TTC549 (cell line): Measurements from ENCODE around the gene ATXN2.

ENCODE experiments used
- FAIRE-seq: peaks from 2 replicates; lab custom pipeline; 2012; peaks lifted over from hg19 to GRCh38; lab: Jason Lieb, UNC

The ATXN2 gene

DNA sequence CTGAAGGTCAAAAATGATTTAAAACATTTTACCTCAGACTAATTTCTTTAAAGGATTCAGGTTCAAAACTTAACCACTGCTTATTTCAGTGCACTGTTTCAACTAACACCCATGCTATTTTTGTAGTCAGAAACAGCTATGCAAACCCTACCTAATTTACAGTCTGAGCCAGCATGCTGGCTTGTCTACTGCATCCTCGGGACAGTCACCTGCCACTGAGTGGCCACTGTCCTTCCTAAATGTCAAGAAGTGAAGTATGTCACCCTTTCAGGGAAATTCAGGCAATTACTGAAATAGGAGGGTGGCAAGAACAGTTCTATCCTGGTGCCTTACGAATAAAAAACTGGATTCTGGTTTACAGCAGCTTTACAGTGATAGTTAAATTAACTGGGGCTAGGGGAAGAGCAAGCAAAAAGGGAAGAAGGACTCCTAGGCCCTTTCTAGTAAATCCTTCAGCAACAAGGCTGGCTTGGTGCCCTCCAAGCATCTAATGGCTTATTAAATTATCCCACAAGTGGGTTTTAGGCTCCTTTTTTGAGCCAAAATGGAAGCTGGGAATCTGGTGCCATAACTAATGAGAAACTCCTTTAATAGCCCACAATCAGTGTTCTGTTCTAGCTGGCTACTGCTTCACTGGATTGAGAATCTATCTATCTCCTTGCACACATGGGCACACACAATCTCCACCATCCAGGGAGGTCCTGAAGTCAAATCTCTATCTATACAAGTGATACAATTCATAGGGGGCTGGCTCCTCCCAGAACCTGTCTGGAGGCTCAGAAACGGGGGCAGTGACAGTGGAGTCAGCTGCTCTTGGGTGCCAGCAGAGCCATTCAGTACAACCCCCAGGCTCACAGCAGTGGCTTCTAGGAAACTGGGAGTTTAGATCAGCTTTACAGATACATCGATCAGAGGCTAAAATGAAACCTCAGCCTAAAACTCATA lies 150.0 kb downstream of the ATXN2 start:
- no peak for FAIRE-seq

DNA sequence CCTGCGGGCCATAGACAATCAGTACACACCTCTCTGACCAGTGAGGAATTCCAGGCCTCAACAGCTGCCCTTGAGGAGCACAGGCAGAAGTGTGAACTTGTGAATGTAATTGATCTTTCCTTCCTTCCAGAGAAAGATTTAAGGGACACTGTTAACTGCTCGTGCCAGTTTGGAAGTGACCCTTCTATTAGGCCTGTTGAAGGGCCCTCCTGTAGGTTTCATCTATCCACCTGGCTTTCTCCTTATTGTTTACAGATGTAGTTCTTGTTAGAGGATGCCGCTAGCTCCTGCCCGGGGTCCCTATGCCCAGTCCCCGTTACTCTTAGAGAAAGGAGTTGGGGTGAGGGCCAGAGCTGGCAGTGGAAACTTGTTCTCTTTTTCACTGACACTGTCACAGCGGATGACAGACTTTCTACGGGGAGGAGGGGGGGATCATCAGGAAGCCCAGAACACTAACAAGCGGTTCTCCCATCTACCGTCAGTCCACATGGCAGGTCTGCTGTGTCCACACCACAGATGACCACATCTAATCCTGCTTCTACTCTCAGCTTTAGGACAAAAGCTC lies 150.8 kb downstream of the ATXN2 start:
- FAIRE-seq: no peak

DNA sequence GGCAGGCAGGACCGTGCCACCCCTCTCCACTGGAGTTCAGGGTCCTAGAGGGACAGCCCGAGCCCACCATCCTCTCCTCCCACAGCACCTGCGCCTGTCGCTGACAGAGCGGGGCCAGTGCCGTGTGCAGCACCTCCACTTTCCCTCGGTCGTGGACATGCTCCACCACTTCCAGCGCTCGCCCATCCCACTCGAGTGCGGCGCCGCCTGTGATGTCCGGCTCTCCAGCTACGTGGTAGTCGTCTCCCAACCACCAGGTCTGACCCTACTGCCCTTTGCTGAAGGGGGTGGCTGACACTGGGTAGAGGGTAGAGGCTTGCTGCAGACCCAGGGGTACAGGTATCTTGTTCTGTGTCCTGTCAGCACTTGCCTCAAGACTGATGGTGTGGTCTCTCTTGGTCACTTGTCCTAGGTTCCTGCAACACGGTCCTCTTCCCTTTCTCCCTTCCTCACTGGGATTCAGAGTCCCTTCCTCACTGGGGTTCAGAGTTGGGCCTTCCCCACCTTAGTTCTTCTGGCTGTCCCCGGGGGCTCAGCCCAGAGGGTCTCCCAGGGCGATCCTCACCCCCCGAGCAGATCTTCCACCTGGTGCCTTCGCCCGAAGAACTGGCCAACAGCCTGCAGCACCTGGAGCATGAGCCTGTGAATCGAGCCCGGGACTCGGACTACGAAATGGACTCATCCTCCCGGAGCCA lies 151.4 kb downstream of the ATXN2 start:
- no peak for FAIRE-seq

- no peak for FAIRE-seq
Observed at GRCh38 chr12:111446631-111447570, 152.2 kb downstream of the ATXN2 start.

DNA sequence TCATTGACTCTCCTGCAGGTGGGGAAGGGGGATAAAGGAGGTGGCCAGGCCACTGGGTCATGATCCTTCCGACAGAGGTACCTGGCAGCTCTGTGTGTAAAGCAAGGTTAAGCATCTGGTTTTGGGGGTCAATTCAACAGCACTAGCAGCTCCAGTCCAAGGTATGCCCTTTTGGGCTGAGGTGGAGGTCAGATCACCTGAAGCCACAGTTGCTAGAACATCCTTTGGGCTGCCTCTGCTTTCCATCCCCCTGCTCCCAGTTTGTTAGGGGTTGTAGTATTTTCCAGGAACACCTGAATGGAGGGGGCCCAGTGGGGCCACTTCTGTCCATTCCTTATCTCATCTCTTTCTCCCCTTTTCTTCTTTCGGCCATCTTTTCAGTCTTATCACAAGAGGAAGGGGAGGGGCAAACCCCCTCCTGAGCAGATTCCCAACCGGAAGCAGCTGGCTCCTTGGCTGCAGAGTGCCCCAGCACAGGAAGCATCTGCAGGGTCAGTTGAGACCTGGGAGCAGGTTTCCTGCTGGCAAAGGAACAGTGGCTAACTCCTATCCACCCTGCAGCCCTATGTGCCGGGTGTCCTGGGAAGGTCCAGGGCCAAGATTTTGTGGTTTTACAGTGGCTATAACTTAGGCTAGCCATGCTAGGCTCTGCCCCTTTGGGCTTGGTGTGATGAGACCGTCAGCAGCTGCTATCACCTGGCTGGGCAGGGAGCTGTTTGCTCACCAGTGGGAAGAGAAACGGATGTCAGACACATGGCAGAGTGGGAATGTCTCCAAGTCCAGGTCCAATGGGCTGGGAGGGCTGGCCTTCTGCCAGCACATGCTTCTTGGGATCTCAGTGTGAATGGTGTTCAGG lies 153.2 kb downstream of the ATXN2 start:
- no peak for FAIRE-seq

DNA sequence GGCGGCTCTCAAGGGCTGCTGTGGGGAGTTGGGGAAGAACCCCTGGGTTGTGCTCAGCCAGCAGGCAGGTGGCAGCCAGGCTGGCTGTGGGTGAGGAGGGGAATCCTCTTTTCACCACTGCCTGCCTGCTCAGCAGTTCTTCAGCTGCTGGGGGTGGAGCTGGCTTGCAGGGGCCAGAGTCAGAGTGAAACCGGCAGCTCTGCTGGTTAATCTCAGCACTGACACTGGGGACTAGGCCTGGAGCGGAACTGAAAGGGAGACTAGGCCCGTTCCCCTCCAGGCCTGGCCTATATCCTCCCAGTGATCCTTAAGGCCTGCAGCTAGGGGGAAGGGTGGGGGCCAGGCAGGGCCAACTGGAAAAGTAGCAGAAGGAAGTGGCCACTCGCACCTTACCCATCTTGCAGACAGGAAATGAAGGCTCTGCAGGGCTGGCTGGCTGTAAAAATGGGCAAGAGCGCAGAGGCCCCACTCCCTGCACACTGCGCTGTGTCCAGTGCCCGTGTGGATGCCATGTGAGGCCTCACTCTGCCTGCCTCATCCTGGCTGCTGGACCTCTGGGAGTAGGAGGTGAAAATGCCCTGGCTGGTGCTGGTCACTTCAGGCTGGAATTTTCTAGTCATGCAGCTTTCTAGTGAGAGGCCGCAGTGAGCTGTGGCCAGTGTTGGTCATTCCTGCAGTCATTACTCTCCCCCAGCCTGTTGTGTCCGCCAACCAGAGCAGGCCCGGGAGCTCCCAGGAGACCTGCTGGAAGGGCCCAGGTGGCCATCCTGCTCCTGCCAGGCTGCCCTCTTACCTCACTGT lies 154.0 kb downstream of the ATXN2 start:
- no peak for FAIRE-seq

DNA sequence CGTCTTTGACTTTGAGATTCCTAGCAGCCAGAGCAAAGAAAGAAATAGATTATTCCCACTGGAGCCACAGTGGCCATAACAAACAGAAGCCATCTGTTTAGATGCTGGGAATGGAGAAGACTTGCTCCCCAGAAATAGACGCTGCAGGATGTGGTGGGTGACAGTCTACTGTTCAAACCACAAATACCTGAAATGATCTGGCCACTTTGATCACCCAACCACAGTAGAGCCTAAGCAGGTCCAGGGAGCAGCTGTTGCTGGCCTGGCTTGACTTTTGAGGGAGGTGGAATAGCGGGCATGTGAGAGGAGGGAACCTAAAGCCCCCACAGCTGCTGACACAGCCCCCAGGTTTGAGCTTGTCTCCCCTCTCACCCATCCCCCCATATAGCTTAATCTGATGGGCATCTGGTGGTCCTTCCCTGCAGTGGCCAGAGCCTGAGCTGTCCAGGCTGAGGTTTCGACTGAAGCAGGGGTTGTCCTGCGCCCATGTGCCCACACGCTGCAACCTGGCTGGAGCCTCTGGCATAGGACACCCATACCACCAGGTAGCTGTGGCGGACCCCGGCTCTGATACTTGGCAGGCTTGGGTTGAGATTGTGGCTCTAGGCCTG lies 154.7 kb downstream of the ATXN2 start:
- FAIRE-seq: no peak

- FAIRE-seq: no peak
Observed at GRCh38 chr12:111443586-111443985, 155.5 kb downstream of the ATXN2 start.

GRCh38 chr12:111443086-111443485 lies 156.0 kb downstream of the ATXN2 start:
- no peak for FAIRE-seq

- FAIRE-seq: no peak
Observed at GRCh38 chr12:111442301-111443045, 156.6 kb downstream of the ATXN2 start.

DNA sequence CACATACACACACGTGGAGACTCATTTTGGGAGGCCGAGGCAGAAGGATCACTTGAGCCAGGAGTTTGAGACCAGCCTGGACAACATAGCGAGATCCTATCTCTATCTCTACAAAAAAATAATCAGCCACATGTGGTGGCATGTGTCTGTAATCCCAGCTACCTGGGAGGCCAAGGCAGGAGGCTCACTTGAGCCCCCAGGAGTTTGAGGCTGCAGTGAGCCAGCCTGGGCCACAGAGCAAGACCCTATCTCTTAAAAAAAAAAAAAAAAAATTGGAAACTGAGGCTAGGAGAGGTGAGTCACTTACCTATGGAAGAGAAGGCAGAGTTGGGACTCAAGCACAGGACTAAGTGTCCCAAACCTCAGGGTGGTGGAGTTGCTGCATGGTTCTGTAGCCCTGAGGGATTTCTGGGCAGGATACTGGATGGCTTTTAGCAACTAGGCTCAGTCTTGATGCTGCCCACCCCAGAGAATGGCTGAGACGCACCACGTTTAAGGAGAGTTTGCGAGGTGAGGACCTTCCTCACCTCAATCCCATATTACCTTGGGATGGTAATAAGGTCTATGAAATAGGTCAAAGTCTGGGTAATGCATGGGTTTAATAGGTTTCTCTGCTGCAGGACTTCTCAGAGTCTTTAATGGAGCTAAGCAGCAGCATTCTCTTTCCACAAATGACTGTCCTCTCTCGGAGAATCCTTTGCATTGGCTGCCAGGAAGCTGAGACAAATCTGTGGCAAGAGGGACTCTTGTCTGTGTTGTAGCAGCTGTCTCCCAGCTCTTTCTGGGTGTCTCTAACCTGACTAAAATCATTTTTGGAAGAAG lies 157.8 kb downstream of the ATXN2 start:
- no peak for FAIRE-seq

DNA sequence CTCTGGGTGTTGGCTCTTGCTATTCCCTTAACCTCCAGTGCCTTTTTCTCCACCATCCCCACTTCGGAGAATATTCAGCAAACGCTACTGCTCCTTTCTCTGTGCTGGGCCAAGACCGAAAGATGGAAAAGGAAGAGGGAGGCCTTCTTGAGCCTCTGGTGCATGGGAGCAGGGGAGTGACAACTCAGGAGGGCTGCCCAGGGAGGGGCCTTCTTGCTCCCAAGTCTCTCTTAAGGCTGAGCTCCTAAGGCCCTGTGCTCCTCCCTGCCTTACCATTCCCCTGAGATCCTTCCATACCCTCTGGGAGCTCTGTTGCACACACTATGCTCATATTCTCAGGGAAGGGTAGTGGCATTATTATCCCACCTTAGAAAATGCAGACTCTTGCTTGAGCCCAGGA lies 158.5 kb downstream of the ATXN2 start:
- FAIRE-seq: no peak

DNA sequence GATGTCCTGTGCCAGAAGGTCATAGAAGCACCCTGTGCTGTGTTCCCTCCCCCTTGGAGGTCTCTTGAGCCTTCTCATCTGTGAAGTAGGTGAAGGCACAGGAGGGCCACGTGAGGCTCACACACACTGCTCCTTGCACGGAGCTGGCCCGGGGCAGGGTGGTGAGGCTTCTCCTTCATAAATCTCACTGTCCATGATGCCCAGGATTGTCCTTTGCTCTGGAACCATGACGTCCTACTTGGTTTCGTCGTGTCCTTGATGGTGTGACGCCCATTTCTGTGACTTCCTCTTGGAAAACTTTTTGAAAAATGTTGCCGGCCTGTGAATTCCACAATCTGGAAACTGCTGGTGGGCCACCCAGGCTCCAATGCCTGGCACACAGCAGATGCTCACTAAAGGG lies 159.0 kb downstream of the ATXN2 start:
- FAIRE-seq: no peak

- no peak for FAIRE-seq
Observed at GRCh38 chr12:111439657-111440151, 159.4 kb downstream of the ATXN2 start.

DNA sequence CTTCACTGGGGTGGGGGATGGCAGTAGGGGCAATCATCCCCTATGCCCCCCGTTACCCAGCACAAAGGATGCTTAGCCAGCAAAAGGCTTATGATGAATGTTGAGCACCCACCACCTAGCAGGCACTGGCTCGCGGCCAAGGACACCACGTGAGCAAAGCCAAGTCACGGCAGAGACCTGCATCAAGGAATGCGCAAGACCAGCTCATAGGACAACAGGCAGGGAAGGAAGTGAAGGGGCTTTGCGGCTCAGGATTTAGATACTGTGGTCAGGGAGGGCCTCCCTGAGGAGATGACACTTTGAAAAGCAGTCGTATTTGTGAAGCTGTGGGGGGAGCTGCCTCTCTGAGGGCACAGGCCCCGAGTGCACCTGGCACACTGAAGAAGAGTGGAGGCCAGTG lies 160.6 kb downstream of the ATXN2 start:
- FAIRE-seq: no peak

GRCh38 chr12:111437816-111438454 lies 161.2 kb downstream of the ATXN2 start:
- FAIRE-seq: no peak

DNA sequence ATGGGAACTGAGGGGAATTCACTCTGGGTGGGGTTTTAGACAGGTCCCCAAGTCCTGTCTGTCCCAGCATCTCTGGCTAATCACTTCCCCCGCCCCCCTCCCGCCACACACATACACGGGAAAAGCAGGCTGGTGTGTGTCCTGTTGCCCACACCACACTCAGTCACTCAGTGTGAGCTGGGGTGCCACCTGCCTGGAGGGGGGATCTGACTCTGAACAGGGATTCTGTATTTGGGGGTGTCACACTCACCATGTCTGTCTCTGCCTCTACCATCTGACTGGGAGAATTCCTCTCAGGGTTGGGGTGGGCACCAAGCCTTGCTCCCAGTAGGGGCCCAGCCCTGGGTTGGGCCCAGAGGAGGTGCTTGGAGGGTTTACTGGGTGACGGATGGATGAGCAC lies 162.3 kb downstream of the ATXN2 start:
- FAIRE-seq: no peak

DNA sequence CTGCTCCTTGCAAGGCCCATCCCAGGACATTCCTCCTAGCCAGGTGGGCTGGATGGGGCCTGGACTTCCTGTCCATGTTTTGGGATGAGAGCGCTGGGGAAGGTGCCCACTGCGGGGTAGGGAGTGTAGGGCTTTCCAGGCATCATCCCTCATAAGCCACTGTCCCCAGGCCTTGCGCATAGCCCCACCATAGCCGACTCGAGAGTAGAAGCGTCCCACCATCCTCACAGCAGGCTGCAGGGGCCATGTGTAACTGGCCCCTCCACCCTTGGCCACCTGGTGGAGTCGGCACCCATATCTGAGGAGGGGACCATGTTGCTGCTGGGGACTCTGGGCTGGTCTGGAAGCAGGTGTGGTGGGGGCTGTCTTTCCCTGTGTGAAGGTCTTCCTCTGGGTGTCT lies 162.8 kb downstream of the ATXN2 start:
- FAIRE-seq: no peak
